GM06990 (cell line): ENCODE results near the gene LIM2.
A peak's percentile ranks its signal among the peaks of the same experiment; 100 is the strongest.

Experiments used
- DNase-seq: peaks from one replicate; pipeline ENCODE4 v3.0.0-alpha.2; 2011; ENCODE audit not compliant: insufficient read length; ENCODE audit errors: extremely low read depth
- H3K27me3 ChIP-seq: replicated peaks from 2 replicates; pipeline ENCODE4 v1.6.0; 2011; ENCODE audit warnings: low read length; ENCODE audit not compliant: control insufficient read depth, insufficient read depth
- H3K36me3 ChIP-seq: 2 replicates; pipeline ENCODE4 v1.5.1; 2011; ENCODE audit warnings: low read length; ENCODE audit not compliant: control insufficient read depth, insufficient read depth
- H3K4me3 ChIP-seq: replicated peaks from 2 replicates; pipeline ENCODE4 v1.5.1; 2011; ENCODE audit warnings: low read depth, mild to moderate bottlenecking, control low read depth, low read length
- CTCF ChIP-seq: IDR thresholded peaks from 2 replicates; pipeline ENCODE4 v1.5.1; 2011; ENCODE audit warnings: low read length, control low read depth, mild to moderate bottlenecking, inconsistent platforms; ENCODE audit not compliant: insufficient read depth, poor library complexity, severe bottlenecking

LIM2 gene

GRCh38 chr19:51375504-51376221 lies 12.1 kb downstream of the LIM2 start:
- H3K36me3 ChIP-seq = no peaks in the 10 kb centered on the region
- TF ChIP-seq CTCF = no peak
- H3K4me3 ChIP-seq = no peak overlapping the region
- peak; percentile 48 for DNase-seq
- H3K27me3 ChIP-seq = no peaks in the 10 kb centered on the region

DNA sequence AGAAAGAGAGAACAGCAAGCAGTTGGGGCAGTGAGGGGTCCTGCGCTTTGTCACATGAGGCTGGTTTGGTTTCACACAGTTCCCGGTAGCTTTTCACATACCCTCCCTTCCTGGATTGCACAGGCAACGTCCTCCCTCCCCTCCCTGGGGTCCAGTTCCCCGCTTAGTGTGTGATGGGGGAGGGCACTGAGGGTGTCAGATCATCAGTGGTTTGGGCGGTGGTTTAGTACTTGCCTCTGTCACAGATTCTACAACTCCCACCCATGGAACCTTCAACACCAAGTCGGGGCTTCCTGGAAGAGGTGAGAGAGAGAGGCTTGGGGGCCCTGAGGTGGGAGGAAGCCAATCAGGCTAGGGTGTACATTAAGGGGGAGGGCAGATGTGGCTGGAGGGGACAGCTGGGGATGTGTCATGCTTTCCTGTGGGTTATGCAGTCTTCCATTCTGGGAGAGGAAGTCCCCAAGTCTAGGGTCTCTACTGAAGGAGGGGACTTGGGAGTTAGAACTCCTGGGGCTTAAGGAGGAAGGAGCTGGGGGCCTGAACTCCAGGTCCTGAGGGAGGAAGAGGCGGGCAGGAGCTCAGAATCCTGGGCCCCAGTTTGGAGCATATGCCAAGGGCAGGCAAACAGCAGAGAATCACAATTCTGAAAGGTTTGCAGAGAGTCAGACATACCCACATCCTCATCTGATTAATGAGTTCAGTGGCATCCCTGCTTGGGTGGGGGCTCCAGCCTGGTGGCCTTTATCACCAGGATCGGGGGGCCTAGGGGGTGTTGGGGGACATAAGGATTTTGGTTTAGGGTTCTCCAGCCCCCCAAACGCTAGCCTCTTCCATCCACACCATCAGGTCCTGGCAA lies 14.9 kb downstream of the LIM2 start, which contains the start of gene NKG7:
Gene NKG7 (minus strand): TSS at position 6 of the 856 bp plus-strand sequence. CDS start 119 bp downstream, outside the sequence.
- TF ChIP-seq CTCF = no peak
- peak; percentile 68 for DNase-seq
- Histone ChIP-seq H3K27me3 (no peaks in the 10 kb centered on the region), H3K36me3 (no peaks in the 10 kb centered on the region), H3K4me3 (no peak within 1 kb of the TSS)

- H3K36me3 ChIP-seq = no peaks in the 10 kb centered on the region
- DNase-seq = no peak
- no peak for TF ChIP-seq CTCF
- no peaks in the 10 kb centered on the region for H3K27me3 ChIP-seq
- H3K4me3 ChIP-seq = no peak overlapping the region
Observed at GRCh38 chr19:51372021-51372648, 15.6 kb downstream of the LIM2 start.

DNA sequence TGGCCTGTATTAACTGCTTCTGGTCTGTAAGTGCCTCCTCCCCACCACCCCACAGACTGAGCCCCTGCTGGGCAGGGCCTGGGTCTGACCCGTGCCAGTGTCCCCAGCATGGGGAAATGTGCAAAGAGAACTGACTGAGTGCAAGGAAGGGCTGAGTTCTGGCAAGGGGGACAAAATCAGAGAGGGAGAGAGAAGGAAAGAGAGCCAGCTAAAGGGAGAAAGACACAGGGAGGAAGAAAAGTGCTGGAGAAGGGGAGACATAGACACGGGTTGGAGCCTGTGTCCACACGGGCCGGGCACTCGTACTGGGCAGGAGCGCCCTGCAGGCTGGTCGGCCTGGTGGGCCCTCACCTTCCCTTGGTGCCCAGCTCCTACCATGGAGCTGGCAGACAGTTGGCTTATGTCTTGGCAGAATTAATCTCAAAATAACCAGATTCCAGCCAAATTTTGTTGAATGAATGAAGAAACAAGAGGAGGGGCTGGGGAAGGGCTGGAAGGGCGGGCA lies 16.5 kb downstream of the LIM2 start:
- Histone ChIP-seq H3K4me3 (no peak overlapping the region), H3K36me3 (no peaks in the 10 kb centered on the region), H3K27me3 (no peaks in the 10 kb centered on the region)
- DNase-seq = no peak
- no peak for TF ChIP-seq CTCF

DNA sequence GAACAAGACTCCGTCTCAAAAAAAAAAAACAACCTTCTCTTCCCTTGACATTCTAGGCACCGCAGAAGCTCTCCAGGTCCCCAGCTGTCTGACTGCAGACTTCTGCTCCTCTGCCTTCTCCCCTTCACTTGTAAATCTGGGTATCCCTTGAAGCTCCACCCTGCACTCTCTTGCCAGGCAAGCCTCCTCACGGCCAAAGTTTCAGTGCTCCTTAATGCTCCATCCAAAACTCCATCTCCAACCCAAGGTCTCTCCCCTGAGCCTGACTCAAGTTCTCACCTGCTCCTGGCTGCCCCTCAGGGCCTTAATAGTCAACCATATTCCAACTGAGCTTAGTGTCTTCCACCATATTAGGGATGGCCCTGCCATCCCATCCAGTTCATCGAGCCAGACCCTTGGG lies 17.5 kb downstream of the LIM2 start:
- Histone ChIP-seq H3K36me3 (no peaks in the 10 kb centered on the region), H3K27me3 (no peaks in the 10 kb centered on the region), H3K4me3 (no peak overlapping the region)
- DNase-seq = no peak
- TF ChIP-seq CTCF = no peak
